Glutamatergic neuron (in vitro differentiated cells): ENCODE data around the gene CCDC74A. TPM values are rescaled to one million over a fixed set of nuclear protein-coding genes. Genes with fewer than 3 reads are reported as not detected.
A peak's percentile ranks its signal among the peaks of the same experiment; 100 is the strongest.
"Not testable (repeated sequence)": the region's sequence is repeated elsewhere in the genome, so short reads cannot be mapped to it uniquely, and the experiment has no call there.

Experiments used
- DNase-seq: peaks from one replicate; pipeline ENCODE4 v3.0.0; 2022
- H3K27ac Mint-ChIP-seq: one replicate; pipeline ENCODE4 v1.8.0; 2020; ENCODE audit warnings: mild to moderate bottlenecking, mixed read lengths, inconsistent platforms; ENCODE audit not compliant: unreplicated experiment
- H3K27me3 Mint-ChIP-seq: one replicate; pipeline ENCODE4 v1.8.0; 2020; ENCODE audit warnings: mild to moderate bottlenecking, moderate library complexity, mixed read lengths, inconsistent platforms; ENCODE audit not compliant: unreplicated experiment
- H3K36me3 Mint-ChIP-seq: one replicate; pipeline ENCODE4 v1.8.0; 2020; ENCODE audit warnings: mild to moderate bottlenecking, mixed read lengths, inconsistent platforms; ENCODE audit not compliant: unreplicated experiment
- H3K4me1 Mint-ChIP-seq: one replicate; pipeline ENCODE4 v1.8.0; 2020; ENCODE audit warnings: mild to moderate bottlenecking, low read depth, mixed read lengths, inconsistent platforms; ENCODE audit not compliant: unreplicated experiment
- H3K4me3 Mint-ChIP-seq: one replicate; pipeline ENCODE4 v1.8.0; 2020; ENCODE audit warnings: mild to moderate bottlenecking, mixed read lengths, inconsistent platforms; ENCODE audit not compliant: unreplicated experiment
- H3K9me3 Mint-ChIP-seq: one replicate; pipeline ENCODE4 v1.8.0; 2020; ENCODE audit warnings: mild to moderate bottlenecking, moderate library complexity, mixed read lengths, inconsistent platforms; ENCODE audit not compliant: unreplicated experiment
- CTCF ChIP-seq: fragments of 200-600 bp; sonication (generic); IDR thresholded peaks from one replicate; pipeline ENCODE4 v1.5.0; 2021; ENCODE audit not compliant: partially characterized antibody, unreplicated experiment
- total RNA-seq: library from RNA; stranded (reverse); fragmentation: NEBNext Ultra II Directional; extraction: Animal tissue kit (Norgen Biotek cat#: 25700); gene quantifications from one replicate; pipeline ENCODE4 v1.2.1, GENCODE V29; 2021; ENCODE audit not compliant: unreplicated experiment

Gene CCDC74A
- total RNA-seq, 1 donor from 2014 or later: 0.54 TPM

DNA sequence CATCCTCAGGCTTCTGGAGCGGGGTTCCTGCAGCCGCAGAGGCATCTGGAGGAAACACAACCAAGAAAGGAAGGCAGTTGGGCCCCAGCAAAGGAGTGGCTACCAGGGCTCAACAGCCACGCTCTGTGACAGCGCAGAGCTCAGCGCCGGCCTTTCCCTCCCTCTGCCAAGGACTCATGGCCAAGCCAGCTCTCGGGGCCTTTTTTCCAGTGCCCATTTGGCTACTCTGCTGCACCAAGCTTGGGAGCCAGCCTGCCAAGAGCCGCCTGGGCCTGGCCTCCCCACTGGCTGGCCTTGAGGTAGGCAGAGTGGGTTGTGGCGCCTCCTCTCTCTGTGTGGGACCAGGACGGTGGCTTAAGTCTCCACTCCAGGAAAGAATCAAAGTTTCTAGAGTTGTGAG lies 7.2 kb upstream of the CCDC74A start:
- DNase-seq: no peak
- Mint-ChIP-seq H3K4me1 (no peaks in the 10 kb centered on the region), H3K9me3 (no peaks in the 10 kb centered on the region), H3K27me3 (no peaks in the 10 kb centered on the region), H3K27ac (no peak overlapping the region), H3K4me3 (no peak overlapping the region), H3K36me3 (no peaks in the 10 kb centered on the region)
- TF ChIP-seq CTCF: no peak

DNA sequence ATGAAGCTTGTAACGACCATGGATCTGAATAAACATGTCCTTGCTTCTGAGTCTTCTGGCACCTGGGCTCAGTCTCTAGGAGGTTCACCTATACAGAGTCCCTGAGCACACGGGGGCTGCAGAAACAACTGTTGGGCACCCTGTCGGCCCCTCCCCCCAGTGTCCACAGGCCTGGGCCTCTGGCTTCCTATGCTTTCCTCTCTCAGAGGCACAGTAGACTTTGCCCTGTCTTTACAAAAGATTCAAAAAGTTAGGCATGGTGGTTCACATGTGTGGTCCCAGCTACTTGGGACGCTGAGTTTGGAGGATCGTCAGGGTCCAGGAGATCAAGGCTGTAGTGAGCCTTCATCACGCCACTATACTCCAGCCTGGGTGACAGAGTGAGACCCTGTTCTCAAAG lies 6.2 kb upstream of the CCDC74A start:
- not testable (repeated sequence) for H3K27me3 Mint-ChIP-seq, H3K9me3 Mint-ChIP-seq, H3K4me3 Mint-ChIP-seq, DNase-seq, H3K36me3 Mint-ChIP-seq, H3K4me1 Mint-ChIP-seq, H3K27ac Mint-ChIP-seq

GRCh38 chr2:131521961-131522781 lies 5.5 kb upstream of the CCDC74A start:
- Mint-ChIP-seq H3K27ac (no peak overlapping the region), H3K4me3 (no peak overlapping the region), H3K4me1 (no peaks in the 10 kb centered on the region), H3K9me3 (no peaks in the 10 kb centered on the region), H3K27me3 (no peaks in the 10 kb centered on the region), H3K36me3 (no peaks in the 10 kb centered on the region)
- DNase-seq: no peak
- no peak for TF ChIP-seq CTCF

DNA sequence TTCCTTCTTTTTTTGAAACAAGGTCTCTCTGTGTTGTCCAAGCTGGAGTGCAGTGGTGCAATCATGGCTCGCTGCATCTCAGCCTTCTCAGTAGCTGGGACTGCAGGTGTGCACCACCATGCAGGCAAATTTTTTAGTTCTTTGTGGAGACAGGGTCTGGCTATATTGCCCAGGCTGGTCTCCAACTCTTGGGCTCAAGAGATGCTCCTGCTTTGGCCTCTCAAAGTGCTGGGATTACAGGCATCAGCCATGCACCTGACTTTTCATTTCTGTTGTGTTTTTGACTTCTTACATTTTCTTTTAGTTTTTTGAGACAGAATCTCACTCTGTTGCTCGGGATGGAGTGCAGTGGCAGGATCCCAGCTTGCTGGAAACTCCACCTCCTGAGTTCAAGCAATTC lies 2.4 kb upstream of the CCDC74A start:
- not testable (repeated sequence) for H3K27ac Mint-ChIP-seq, H3K27me3 Mint-ChIP-seq, H3K4me3 Mint-ChIP-seq, H3K36me3 Mint-ChIP-seq, H3K9me3 Mint-ChIP-seq, H3K4me1 Mint-ChIP-seq, DNase-seq

DNA sequence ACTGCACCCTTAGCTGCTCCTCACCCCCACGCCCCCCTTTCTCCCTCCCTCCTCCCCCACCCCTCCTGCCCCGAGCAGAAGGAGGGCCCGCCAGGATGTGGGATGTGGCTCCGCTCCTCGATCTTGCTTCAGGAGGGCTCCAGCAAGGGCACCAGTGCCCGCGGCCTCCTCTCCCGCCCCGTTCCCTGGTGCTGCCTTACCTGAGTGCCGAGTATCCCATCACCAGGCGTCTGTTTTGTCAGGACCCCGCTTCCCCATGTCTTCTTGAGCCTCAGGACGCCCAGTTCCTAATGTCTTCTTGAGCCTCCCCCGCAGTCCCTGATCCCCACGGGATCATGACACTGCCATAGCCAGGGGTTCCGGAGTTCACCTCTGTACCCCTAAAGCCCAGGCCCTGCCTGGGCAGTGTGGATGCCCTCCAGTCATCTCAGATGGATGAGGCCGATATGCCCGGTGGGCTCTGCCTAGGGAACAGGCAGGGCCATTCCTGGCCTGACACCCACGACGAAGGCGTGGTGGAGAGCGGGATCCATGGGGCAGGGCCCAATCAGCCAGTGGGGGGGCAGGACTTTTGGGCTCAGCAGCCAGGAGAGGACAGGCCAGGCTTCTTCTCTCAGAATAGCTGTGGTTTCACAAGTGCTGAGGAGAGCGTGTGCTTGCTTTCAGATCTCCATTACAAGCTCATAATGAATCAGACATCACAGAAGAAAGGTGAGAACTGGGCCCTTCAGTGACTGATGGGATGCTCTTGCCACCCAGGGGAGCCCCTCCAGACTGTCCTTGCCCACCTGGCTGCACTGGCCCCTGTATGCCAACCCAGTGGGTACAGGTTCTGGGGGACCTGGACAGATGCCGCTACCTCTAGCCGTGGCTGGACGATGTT lies 1.5 kb downstream of the CCDC74A start:
- DNase-seq, H3K27ac Mint-ChIP-seq, H3K9me3 Mint-ChIP-seq, H3K27me3 Mint-ChIP-seq, H3K36me3 Mint-ChIP-seq, H3K4me1 Mint-ChIP-seq: not testable (repeated sequence)
- peak overlapping the region; percentile 30 for H3K4me3 Mint-ChIP-seq

- H3K9me3 Mint-ChIP-seq, H3K27ac Mint-ChIP-seq, DNase-seq, H3K36me3 Mint-ChIP-seq, H3K27me3 Mint-ChIP-seq, H3K4me3 Mint-ChIP-seq, H3K4me1 Mint-ChIP-seq: not testable (repeated sequence)
Measured at GRCh38 chr2:131529864-131530445, 2.3 kb downstream of the CCDC74A start.

GRCh38 chr2:131530626-131531344 lies 3.1 kb downstream of the CCDC74A start:
- DNase-seq, H3K27ac Mint-ChIP-seq, H3K9me3 Mint-ChIP-seq, H3K4me3 Mint-ChIP-seq, H3K27me3 Mint-ChIP-seq, H3K36me3 Mint-ChIP-seq, H3K4me1 Mint-ChIP-seq: not testable (repeated sequence)

GRCh38 chr2:131531547-131532185 lies 4.0 kb downstream of the CCDC74A start:
- H3K27ac Mint-ChIP-seq, H3K4me3 Mint-ChIP-seq, H3K27me3 Mint-ChIP-seq, H3K9me3 Mint-ChIP-seq, DNase-seq, H3K36me3 Mint-ChIP-seq, H3K4me1 Mint-ChIP-seq: not testable (repeated sequence)

DNA sequence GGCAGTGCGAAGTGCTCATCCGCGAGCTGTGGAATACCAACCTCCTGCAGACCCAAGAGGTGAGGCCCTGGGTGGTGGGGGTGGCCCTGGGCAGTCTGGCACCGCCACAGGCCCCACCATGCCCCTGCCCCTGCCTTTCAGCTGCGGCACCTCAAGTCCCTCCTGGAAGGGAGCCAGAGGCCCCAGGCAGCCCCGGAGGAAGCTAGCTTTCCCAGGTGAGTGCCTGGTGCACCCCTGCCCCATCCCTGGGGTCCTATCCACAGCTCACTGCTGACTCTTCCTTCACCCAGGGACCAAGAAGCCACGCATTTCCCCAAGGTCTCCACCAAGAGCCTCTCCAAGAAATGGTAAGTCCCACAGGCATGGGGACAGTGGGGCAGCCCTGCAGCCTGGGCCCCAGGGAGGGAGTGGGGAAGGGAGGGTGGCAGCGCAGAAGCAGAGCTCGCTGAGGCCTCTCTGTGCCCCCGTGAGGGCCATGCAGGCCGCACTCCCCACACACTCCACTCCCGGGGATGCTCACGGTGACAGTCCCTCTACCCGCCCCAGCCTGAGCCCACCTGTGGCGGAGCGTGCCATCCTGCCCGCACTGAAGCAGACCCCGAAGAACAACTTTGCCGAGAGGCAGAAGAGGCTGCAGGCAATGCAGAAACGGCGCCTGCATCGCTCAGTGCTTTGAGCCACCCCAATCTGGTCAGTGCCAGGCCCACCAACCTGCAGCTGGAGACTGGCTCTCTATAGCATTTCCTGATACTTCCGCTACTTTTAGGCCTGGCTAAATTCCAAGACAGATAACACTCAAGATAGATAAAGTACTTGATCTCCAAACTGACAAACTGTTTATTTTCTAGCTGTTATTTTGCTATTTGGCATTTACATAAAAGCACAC lies 5.3 kb downstream of the CCDC74A start:
- H3K27ac Mint-ChIP-seq, H3K9me3 Mint-ChIP-seq, H3K27me3 Mint-ChIP-seq, DNase-seq, H3K36me3 Mint-ChIP-seq, H3K4me3 Mint-ChIP-seq, H3K4me1 Mint-ChIP-seq: not testable (repeated sequence)
